HL-60 (cell line): Measurements from ENCODE around the gene CTH.

ENCODE experiments used
- CTCF ChIP-seq: IDR thresholded peaks from one replicate; pipeline ENCODE4 v1.5.1; 2011; ENCODE audit warnings: low read length, control low read depth, inconsistent platforms; ENCODE audit not compliant: insufficient read depth
- GABPA ChIP-seq: IDR thresholded peaks from 2 replicates; pipeline ENCODE4 v1.6.1; 2012; ENCODE audit warnings: low read depth
- REST ChIP-seq: IDR thresholded peaks from 2 replicates; pipeline ENCODE4 v1.6.1; 2012; ENCODE audit warnings: low read depth; ENCODE audit not compliant: insufficient replicate concordance
- SPI1 ChIP-seq: IDR thresholded peaks from 2 replicates; pipeline ENCODE4 v1.6.1; 2012; ENCODE audit warnings: low read depth, mild to moderate bottlenecking, borderline replicate concordance

- TF ChIP-seq CTCF (no peak), SPI1 (no peak), REST (no peak), GABPA (no peak)
Observed at GRCh38 chr1:70462611-70463010, 51.5 kb downstream of the CTH start.
